Stimulated activated CD4-positive, alpha-beta T cell treated with anti-CD3 and anti-CD28 coated beads, TNF-alpha, amount 100 ng/mL, for 24 hours (primary cell): ENCODE results near the gene BPTF.
"Not testable (repeated sequence)": the region's sequence is repeated elsewhere in the genome, so short reads cannot be mapped to it uniquely, and the experiment has no call there.

Experiments used
- DNase-seq, 3 experiments: peaks; one replicate each; pipeline ENCODE4 v3.0.0-alpha.2; 2020; ENCODE audit warnings: low read depth in 3 of 3

The BPTF gene, protein sequence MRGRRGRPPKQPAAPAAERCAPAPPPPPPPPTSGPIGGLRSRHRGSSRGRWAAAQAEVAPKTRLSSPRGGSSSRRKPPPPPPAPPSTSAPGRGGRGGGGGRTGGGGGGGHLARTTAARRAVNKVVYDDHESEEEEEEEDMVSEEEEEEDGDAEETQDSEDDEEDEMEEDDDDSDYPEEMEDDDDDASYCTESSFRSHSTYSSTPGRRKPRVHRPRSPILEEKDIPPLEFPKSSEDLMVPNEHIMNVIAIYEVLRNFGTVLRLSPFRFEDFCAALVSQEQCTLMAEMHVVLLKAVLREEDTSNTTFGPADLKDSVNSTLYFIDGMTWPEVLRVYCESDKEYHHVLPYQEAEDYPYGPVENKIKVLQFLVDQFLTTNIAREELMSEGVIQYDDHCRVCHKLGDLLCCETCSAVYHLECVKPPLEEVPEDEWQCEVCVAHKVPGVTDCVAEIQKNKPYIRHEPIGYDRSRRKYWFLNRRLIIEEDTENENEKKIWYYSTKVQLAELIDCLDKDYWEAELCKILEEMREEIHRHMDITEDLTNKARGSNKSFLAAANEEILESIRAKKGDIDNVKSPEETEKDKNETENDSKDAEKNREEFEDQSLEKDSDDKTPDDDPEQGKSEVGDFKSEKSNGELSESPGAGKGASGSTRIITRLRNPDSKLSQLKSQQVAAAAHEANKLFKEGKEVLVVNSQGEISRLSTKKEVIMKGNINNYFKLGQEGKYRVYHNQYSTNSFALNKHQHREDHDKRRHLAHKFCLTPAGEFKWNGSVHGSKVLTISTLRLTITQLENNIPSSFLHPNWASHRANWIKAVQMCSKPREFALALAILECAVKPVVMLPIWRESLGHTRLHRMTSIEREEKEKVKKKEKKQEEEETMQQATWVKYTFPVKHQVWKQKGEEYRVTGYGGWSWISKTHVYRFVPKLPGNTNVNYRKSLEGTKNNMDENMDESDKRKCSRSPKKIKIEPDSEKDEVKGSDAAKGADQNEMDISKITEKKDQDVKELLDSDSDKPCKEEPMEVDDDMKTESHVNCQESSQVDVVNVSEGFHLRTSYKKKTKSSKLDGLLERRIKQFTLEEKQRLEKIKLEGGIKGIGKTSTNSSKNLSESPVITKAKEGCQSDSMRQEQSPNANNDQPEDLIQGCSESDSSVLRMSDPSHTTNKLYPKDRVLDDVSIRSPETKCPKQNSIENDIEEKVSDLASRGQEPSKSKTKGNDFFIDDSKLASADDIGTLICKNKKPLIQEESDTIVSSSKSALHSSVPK (N-terminal part only)

DNA sequence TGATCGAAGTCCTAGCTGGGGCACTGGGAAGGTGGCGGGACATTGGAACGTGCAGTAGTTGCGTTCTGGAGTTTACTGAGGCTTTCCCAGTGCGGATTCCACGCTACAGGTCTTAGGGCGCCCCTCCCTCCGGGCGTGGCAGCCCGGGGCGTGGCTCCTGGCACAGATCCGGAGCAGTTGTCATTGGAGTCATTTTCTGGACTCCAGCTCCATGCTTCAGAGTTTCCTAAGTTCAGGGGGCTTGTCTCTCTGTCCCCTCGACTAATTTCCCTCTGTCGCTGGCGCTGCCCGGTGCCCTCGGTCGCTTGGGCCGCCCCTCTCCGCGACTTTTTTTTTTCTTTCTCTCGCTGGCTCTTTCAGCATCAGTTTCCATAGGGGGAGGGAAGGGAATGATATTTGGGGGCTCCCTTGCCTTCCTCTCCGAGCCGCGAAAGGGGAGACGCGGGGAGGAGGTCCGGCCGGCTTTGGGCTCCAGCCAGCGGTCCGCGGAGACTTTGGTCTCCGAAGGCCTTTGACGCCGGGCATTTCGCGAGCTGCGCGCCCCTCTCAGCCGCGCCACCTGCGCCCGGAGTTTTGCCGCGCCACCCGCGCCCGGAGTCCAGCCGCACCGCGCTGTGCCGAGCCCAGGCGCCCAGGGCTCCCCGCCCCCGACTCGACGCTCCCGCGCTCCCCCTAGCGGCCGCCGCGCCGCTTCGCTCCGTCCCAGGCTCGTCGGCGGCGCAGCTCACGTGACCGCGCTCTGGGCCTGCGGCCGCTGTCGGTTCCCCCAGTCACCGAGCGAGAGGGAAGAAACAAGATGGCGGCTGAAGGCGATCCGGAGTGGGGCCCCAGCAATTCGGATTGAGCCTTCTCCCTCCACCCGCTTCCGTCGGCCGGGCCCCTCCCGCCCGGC, at the start of gene BPTF:
BPTF (plus strand) TSS at position 769 of the 892 bp plus-strand sequence. CDS start 222 bp downstream, outside the sequence.
- DNase-seq: peak; percentile 83 to 88 (median 85)

DNA sequence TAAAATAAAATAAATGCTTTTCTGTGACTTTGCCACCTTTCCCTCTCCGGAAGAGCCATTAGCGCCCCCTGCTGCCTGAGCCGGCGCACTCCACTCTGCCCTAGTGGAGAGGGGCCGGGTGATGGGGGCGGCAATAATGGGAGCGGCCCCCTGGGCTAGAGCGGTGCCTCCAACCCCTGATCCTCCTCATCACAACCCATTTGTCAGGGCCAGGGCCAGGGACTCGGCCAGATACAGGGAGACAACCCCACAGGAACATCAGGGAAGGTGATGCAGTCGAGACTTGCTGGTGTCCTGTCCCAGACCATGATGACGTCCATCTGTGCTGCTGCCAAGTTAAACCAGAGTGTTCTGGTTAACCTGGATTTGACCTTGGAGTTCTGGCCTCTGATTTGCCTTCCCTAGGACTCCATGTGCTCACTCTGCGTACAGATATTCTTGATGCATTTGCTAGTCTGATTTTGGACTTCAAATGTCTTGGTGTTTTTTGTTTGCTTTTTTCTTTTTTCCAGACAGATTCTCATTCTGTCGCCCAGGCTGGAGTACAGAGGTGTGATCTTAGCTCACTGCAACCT, 46.1 kb upstream of the BPTF start:
- peak in 1 of 3 experiments; percentile 18 for DNase-seq

DNA sequence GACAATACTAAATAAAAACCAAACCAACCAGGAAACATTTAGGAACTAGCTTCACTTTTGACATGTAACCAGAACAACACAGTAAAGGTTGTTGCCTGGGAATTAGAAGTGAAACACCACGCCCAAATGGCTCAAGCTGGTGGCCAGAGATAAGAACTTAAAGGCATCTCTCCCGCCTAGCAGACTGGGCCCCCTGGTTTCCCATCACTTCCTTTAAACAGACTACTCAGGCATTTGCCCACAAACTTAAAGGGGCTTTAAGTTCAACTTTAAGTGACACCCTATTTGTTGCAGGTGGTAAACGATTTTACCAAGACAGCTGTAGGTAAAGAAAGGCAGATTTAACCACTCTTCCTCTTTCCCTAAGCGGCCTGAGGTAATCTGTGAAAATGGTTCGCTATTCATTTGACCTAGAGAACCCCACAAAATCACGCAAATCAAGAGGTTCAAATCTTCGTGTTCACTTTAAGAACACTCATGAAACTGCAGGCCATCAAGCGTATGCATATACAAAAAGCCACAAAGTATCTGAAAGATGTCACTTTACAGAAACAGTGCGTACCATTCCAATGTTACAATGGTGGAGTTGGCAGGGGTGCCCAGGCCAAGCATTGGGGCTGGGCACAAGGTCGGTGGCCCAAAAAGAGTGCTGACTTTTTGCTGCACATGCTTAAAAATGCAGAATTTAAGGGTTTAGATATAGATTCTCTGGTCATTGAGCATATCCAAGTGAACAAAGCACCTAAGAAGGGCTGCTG, 40.8 kb upstream of the BPTF start:
- DNase-seq: no peak

DNA sequence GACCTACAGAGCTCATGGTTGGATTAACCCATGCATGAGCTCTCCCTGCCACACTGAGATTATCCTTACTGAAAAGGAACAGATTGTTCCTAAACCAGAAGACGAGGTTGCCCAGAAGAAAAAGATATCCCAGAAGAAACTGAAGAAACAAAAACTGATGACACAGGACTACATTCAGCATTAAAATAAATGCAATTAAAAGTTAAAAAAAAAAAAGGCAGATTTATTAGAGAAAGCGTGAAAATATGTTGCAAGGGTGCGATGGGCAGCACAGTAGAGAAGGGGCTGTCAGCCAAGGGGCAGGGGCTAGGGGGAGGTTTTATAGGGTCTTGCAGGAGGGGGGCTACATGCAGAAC, 40.2 kb upstream of the BPTF start:
- no peak for DNase-seq

DNA sequence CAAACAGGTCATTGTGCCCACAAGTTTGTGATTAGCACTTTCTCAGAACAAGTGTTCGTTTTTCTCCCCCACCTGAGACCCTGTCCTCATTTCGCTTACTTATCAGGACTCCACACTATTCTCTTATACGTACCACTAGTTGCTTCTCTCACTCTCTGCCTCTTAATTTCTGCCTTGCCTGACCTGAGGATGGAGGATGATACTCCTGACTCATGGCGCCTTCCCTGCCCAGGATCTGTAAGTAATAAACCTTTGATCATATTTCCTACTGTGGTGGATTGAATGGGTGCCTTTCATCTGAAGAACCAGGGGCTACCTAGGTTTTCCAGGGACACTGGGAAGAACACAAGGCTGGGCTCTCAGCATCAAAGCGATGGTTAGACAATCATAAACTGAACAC, 39.8 kb upstream of the BPTF start:
- no peak for DNase-seq

DNA sequence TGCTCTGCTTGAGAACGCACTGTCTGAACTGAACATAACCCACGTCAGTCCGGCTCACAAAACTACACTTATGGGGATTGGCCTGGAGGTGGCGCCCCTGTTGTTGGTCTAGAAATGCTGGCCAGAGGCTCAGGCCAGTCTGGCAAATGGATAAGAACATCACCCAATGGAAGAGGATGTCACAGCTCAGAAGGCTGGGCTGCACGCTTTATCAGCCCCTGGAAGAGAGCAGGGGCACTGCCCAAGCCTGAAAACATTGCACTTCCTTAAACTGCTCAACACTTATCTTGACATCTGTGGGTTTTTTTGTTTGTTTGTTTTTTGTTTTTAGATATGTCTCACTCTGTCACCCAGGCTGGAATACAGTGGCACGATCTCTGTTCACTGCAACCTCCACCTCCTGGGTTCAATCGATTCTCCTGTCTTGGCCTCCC, 24.8 kb upstream of the BPTF start:
- DNase-seq: peak in 2 of 3 experiments; percentile 22 to 50

DNA sequence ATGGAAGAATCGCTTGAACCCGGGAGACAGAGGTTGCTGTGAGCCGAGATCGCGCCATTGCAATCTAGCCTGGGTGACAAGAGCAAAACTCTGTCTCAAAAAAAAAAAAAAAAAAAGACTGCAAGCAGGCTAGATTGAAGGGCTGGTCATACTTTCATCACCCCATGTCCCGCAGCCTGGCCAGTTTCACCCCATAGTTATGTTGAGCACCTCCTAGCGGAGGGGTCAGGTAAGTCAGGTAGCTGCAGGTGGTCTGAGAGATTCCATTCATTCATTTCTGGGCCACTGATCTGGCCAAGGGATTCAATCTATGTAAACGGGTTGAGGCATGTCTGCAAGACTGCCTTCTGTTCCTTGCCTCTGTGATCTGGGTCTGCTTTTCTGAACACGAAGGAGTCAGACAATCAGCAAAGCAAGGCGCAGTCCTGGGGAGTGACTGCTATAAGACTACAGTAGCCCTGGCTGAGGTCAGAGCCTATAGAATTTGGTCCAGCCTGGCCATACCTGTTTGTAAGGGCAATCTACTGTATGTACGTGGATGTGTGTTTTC, 23.6 kb upstream of the BPTF start:
- DNase-seq: no peak

DNA sequence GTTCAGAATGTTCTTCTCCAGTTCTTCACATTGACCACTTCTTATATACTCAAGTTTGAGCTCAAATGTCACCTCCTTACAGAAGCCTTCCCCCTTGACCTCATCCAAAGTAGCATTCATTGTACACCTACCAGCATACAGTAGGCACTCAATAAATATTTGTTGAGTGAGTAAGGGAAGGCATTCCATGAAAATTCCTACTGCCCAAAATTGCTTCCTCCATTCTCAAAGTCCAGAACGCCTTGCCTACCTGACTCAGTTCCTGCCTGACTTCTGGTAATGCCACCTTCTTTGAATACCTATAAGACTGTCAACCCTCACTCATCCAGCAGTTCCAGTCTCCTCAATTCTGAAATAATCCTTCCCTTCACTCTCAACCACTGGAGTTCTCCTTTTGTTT, 14.8 kb upstream of the BPTF start:
- DNase-seq: no peak

DNA sequence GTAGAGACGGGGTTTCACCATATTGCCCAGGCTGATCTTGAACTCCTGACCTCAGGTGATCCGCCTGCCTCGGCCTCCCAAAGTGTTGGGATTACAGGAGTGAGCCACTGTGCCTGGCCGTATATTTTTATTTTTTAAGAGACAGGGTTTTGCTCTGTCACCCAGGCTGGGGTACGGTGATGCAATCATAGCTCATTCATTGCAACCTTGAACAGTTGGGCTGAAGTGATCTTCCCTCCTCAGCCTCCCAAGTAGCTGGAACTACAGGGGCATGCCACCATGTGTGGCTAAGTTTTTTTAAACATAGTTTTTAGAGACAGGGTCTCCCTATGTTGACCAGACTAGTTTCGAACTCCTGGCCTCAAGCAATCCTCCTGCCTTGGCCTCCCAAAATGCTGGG, 12.9 kb upstream of the BPTF start:
- not testable (repeated sequence) for DNase-seq

DNA sequence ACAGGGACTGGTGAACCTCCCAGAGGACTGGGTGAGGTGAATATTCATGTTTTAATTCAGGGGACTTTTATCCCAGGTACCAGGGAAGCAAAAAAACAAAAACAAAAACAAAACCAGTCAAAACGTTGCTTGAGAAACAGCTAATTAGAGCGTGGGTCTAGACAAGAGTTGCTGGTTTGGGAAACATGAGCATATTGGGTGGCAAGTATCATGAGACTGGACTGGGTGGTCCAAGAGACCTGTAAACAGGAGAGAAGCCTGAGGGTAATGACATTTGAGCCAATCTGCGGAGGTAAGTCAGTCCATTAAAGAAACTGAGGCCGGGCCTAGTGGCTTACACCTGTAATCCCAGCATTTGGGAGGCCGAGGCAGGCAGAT, 11.5 kb upstream of the BPTF start:
- DNase-seq: no peak

DNA sequence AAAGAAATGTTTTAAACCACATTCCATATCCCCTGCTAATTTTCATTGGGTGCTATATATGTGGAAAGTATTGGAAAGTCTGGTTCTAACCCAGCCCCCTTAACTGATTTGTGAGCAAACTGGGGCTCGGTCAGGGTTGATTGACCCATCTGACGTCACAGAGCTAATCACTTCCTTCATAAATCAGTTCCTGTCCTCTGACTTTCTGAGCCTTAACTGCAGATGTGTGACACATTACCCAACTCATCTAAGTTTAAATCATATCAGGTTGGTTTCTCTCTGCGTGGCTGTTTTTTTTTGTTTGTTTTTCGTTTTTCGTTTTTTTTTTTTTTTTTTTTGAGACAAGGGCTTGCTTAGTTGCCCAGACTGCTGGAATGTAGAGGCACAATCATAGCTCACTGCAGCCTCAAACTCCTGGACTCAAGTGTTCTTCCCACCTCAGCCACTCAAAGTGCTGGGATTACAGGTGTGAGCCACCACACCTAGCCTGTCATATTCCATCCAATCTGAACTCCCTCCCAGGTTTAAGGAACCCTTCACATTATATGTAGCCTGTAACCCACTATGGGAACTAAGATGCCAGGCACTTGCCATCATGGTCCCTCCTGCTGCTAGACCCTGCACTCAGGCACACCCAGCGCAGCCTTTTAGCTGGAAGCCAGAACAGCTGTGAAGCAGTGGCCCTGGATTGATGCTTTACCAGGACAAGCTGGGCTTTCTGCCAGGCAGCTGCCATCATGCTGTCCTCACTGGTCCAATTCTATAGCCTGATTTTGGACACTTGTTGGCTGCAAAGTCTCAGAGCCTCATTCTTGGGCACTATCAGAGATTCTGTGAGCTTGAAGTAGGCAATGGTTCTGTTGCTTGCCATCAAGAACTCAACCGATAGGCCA, 6.9 kb upstream of the BPTF start:
- no peak for DNase-seq

DNA sequence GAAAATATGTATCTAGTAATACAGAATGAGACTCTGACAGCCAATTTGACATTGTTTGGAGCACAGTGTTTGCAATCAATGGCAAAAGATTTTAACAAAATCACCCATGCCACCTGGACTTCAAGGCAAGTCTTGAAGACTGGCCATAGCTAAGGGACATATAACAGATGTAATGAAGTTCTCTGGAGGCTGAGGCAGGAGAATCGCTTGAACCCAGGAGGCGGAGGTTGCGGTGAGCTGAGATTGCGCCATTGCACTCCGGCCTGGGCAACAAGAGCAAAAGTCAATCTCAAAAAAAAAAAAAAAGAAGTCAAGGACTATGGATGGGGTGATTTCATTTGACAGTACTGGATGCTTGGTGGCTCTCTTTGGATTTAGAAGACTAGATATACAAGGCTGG, 5.6 kb upstream of the BPTF start:
- DNase-seq: no peak

DNA sequence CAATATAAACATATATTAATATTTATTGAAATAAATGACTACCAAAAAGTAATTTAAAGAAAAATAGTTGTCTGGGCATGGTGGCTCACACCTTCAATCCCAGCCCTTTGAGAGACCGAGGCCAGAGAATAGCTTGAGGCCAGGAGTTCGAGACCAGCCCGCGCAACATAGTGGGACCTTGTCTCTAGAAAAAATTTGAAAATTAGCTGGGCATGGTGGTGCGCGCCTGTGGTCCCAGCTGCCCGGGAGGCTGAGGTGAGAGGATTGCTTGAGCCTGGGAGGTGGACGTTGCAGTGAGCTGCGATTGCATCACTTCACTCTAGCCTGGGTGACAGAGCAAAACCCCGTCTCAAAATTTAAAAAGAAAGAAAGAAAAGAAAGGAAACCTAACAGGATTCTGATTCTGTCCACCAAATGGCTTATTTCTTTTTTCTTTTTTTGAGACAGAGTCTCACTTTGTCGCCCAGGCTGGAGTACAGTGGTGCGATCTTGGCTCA, 3.4 kb upstream of the BPTF start:
- no peak for DNase-seq

DNA sequence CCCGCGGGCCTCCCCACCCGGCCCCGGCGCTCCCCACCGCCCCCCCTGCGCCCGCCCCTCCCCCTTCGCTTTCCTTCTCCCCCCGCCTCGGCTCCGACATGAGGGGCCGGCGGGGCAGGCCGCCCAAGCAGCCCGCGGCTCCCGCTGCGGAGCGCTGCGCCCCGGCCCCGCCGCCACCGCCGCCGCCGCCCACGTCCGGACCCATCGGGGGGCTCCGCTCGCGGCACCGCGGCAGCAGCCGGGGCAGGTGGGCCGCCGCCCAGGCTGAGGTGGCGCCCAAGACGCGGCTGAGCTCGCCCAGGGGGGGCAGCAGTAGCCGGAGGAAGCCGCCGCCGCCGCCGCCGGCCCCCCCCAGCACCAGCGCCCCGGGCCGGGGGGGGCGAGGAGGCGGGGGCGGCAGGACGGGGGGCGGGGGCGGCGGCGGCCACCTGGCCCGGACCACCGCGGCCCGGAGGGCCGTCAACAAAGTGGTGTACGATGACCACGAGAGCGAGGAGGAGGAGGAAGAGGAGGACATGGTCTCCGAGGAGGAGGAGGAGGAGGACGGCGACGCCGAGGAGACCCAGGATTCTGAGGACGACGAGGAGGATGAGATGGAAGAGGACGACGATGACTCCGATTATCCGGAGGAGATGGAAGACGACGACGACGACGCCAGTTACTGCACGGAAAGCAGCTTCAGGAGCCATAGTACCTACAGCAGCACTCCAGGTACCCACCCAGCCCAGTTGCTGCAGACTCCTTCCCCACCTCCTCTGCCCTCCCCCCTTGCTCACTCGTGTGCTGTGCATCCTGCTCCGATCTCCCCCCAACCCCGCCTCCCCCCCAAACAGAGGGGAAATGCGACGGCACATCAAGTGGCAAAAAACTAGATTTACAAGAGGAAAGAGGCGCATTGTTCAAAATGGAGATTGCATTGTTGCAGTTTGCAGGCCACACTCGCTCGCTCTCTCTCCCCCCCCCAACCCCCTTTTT, 611 bp downstream of the BPTF start:
- peak; percentile 7 to 36 (median 13) for DNase-seq

DNA sequence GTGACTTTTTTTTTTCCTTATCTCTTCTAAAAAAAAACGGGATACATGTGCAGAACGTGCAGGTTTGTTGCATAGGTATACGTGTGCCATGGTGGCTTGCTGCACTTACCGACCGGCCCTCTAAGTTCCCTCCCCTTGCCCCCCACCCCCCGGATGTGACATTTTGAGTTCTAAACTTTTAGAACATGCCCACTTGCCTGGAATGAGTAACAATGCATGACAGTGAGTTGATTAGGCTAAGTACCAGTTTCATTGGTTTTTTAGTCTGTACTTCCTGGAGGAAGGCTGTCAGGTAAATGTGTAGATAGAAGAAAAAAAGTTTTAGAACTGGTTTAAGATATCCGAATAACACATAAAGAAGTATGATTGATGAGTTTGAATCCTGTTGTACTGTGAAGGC, 4.0 kb downstream of the BPTF start:
- DNase-seq: peak in 2 of 3 experiments; percentile 37 to 49

DNA sequence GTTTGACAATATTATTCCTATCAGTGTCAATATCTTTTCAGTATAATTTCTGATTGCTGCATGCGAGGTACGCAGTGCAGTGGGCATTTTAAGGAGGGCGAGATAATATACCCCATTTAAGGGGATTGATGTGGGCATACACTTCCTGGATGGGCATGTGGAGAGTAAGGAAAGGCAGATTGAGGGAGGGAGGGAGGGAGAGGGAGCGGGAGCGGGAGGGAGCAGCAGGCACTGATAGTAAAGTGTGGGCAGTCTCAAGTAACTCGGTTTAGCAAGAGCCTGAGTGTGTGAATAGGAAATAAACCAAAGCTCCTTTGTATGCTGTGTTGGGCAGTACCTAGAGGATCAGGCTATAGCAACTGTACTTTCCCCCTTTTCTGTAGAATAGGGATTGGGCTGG, 5.1 kb downstream of the BPTF start:
- no peak for DNase-seq

DNA sequence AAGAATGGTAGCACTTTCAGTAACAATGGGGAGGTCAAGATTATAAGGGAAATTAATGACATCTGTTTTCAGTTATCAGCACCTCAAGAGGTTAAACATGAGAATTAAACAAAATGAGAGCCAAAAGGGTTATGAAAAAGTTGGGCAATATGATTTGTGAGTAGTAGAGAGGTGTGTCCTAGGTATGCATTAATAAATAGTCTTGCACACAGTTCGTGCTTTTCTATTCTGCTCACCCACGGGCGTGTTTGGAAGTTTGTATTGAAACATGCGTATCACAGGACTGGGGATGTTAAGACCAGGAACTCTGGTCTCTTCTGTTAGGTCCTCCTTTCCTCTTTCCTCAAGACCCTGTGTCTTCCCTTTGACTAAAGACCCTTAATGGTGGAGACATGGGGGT, 6.0 kb downstream of the BPTF start:
- no peak for DNase-seq
